Lung microvascular endothelial cell (primary cell): ENCODE results near the gene CSTA. TPM values are rescaled to one million over a fixed set of nuclear protein-coding genes. Genes with fewer than 3 reads are reported as not detected.
A peak's percentile ranks its signal among the peaks of the same experiment; 100 is the strongest.

Experiments used
- DNase-seq, 2 donors: peaks; one replicate each; pipeline versions ENCODE4 v3.0.0 to v3.0.0-alpha.2; 2010; ENCODE audit warnings: low read depth in 2 of 2
- total RNA-seq: library from RNA; depleted of rRNA; stranded (reverse); fragments of >200 nt; gene quantifications from 2 replicates; pipeline ENCODE4 v1.2.1, GENCODE V29; 2014

CSTA gene
- total RNA-seq, 1 donor from 2014 or later: not detected

DNA sequence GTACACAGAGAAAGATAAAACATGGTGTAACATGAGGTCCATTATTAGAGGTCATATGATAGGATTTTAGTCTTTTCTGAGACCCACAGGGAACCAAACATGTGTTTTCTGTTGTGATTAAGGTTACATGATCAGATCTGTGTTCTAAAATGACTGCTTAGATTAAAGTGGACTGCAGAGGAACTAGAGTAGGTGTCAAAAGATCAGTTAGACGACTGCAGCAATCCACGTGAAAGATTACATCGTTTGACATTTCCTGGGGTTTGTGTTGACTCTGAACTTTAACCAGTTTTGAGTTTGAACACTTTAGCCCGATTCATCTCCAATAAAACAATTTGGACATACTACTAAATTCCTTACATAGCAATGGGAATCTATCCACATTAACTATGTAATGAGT, 52.9 kb downstream of the CSTA start:
- no peak for DNase-seq

DNA sequence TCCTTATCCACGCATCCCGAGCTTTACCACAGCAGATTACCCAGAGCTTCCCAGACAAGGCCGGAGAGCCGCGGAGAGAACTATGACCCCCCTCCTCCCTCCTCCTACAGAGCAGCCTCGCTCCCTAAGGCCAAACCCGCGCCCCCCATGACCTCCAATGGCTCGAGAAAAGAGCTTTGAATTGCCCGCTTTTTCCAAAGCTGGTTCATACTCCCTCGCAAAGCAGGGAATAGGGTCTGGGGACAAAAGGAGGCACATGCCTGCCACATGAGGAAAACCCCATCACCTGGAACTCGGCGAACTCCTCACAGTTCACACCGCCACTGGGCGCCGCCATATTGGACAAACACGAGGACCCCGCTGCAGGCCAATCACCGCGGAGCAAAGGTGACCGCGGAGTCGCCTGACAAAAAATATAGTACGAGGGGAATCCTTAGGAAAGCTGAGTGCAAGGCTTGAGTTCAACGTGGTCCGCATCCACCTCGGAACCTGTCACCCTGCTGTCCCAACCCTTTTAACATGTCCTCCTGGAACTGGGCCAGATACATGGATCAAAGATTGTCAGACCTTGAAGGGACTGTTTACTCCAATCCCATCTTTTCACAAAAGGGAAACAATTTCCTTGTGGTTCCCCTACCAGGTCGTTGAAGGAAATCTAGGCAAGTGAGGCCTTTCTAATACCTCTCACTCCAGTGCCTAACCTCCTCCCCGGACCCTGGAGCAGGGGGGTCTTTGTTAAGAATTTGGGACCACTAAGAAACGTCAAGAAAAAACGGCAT, 58.0 kb downstream of the CSTA start, which contains the start of gene MIX23:
Gene MIX23, minus strand, starts transcription at position 344 of the 779 bp plus-strand sequence. Its CDS starts 7 bp downstream, at position 337.
- peak; percentile 80 to 84 for DNase-seq

DNA sequence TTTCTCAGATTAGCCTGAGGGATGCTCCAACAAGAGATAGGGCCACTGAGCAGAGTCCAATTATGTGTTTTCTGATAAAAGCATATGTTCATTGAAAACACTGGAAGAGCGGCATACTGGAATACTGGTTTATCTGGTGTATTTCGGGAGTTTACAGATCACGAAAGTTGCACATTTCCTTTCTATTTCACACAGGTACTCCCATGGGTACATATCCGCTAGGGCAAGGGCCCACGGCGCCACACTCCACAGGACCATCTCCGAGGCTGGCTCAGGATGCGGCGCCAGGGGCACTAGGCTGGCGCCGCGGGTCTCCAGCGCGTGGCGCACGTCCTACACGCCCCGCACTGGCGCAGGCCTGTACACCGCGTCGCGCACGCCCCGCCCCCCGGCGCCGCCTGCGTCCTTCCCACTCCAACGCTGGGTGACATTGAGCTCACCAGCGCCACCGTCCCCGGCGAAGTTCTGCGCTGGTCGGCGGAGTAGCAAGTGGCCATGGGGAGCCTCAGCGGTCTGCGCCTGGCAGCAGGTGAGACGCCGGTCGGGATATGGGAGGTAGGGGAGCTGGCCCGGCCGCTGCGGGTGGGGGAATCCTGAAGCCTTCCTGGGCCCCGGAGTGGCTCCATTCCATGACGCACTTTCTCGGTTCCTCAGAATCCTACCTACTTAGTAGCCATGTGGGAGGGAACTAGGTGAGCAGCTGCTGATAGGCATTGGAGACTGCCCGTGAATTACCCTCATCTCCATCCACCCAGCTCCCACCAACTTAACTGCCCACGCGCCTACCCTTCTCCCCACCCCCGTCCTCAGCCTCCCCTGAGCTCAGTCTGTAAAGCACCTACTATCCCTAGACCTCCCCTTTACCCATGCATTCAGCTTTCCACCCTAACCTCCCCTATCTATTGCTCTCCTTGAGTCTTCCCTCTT, 59.0 kb downstream of the CSTA start, which contains the start of gene FAM162A:
Gene FAM162A, plus strand, starts transcription at position 412 of the 927 bp plus-strand sequence. Its CDS starts 84 bp downstream, at position 496.
- peak; percentile 93 to 96 for DNase-seq

DNA sequence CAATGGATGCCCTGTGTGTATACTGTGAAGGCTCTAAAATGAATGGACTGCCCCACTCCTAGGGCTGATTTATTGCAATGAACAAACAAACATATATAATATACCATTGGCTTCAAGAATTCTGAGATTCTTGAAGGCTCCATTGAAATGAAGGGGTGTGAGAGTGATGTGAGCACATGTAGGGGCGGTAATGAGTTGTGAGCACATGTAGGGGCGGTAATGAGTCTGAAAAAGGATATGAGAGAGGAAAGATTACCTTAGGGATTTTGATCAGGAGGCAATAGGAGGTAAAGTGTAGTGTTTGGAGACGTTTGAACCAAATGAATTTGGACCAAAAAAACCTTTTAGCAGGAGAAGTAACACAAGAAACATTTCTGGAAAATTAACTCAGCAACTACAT, 62.7 kb downstream of the CSTA start:
- DNase-seq: no peak

DNA sequence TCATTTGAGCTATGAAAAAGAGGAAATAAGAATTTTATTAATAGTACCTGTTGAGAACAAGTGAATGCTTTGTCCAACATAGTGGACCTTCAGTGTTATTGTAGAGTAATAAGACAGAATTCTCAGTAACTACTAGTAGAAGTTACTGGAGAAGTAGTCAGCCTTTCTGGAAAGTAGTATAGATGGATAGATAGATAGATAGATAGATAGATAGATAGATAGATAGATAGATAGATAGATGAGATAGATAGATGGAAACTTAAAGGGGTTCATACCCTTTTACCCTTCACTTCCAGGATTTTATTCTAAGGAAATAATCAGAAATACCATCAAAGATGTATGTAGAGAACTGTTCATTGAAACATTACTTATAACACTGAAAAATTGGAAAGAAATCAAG, 64.1 kb downstream of the CSTA start:
- DNase-seq: no peak

DNA sequence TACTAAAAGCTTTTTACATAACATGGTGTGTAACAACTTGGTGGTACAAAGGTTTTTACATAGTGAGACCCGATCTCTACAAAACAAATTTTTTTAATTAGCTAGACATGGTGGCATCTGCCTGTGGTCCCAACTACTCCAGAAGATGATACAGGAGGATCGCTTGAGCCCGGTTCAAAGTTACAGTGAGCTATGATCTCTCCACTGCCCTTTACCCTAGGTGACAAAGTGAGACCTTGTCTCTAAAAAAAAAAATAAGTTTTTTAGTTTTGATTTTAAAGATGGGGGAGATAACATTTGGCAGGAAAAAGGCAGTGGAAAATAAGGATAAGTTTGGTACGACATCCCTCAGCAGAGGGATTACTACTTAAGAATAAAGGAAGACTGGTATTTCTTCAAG, 64.8 kb downstream of the CSTA start:
- no peak for DNase-seq

DNA sequence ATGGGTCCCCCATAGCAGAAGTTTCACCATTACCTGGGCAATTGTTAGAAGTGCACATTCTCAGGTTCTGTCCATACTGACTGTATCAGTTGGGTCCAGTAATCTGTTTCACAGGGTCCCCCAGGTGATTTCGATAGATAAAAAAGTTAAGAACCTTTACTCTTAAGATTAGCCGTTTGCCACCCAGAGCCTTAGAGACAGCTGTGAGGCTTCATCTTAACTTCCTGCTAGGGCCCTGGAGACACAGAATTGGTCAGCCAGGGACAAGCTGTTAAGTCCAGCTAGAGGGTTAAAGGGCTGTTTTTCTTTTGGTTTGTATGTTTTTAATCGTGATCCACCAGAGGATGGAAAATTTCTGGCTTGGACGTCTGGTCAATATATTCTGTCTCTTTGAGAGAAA, 65.6 kb downstream of the CSTA start:
- DNase-seq: no peak

Other genes starting within 250 kb of the CSTA start
- not detected in 2 replicates for gene CASR, start 141.6 kb upstream of the CSTA start, total RNA-seq
- 22.2 and 25.6 TPM in 2 replicates for gene MIX23, start 58.0 kb downstream of the CSTA start, total RNA-seq
- 6.5 and 7.4 TPM in 2 replicates for gene FAM162A, start 58.9 kb downstream of the CSTA start, total RNA-seq
- 2.6 and 3.8 TPM in 2 replicates for gene WDR5B, start 90.8 kb downstream of the CSTA start, total RNA-seq
- 19.8 and 20.6 TPM in 2 replicates for gene KPNA1, start 189.7 kb downstream of the CSTA start, total RNA-seq
- gene PARP9, start 239.1 kb downstream of the CSTA start, total RNA-seq: 12.2 and 12.3 TPM in 2 replicates
- 14.7 and 15.0 TPM in 2 replicates for gene DTX3L, start 239.1 kb downstream of the CSTA start, total RNA-seq